Stimulated activated CD4-positive, alpha-beta T cell treated with anti-CD3 and anti-CD28 coated beads, Interleukin-1b, Interleukin-23, amount 100 ng/mL, for 1 hour (primary cell): Measurements from ENCODE around the gene FUBP1.
A peak's percentile ranks its signal among the peaks of the same experiment; 100 is the strongest.
"Not testable (repeated sequence)": the region's sequence is repeated elsewhere in the genome, so short reads cannot be mapped to it uniquely, and the experiment has no call there.

Source experiments
- DNase-seq, 2 donors: peaks; one replicate each; pipeline ENCODE4 v3.0.0-alpha.2; 2020; ENCODE audit warnings: low read depth in 2 of 2

The FUBP1 gene, protein sequence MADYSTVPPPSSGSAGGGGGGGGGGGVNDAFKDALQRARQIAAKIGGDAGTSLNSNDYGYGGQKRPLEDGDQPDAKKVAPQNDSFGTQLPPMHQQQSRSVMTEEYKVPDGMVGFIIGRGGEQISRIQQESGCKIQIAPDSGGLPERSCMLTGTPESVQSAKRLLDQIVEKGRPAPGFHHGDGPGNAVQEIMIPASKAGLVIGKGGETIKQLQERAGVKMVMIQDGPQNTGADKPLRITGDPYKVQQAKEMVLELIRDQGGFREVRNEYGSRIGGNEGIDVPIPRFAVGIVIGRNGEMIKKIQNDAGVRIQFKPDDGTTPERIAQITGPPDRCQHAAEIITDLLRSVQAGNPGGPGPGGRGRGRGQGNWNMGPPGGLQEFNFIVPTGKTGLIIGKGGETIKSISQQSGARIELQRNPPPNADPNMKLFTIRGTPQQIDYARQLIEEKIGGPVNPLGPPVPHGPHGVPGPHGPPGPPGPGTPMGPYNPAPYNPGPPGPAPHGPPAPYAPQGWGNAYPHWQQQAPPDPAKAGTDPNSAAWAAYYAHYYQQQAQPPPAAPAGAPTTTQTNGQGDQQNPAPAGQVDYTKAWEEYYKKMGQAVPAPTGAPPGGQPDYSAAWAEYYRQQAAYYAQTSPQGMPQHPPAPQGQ

DNA sequence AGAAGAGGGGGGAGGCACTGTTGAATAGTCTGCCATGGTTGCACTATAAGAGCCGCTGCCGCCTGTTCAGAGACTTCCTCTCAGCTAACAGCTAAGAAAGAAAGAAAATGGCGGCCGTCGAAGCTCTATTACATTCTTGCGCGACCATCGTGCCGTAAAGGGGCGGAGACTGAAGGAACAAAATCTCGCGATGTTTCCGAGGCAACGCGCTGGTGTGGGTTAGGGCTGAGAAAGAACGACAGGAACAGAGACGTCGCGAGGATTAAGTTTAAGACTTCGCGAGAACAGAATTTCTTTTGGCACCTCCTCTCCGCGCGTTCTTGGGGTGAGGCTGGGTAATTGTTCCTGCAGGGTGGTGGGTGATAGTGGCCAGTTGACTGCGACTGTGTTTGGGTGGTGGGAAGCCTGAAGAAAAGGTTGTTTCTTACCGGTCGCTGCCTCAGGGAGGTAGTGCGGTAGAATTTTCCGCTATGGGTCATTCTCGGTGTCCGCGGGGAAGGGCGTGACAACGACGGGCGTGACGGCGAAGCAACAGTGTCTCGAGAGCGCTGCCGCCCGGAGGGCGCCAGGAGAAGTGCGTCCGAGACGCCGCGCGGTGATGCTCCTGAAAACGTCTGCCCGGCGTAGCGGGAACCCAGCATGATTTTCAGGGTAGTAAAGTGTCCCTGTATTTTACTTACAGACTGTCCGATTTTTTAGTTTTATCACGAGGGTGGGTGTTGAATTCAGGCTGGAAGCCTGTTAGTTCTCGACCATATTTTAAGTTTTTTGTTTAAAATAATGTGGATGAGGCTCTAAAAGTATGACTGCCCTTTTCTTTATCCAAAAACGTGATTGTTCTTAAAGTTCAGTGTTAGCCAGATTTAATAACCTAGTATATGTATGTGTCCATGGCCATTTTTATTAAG lies at the start of gene FUBP1:
TSS of gene FUBP1 (minus strand) at position 104 of the 908 bp plus-strand sequence. CDS start at position 36, 68 bp downstream.
- DNase-seq, result peak; percentile 78 to 87

DNA sequence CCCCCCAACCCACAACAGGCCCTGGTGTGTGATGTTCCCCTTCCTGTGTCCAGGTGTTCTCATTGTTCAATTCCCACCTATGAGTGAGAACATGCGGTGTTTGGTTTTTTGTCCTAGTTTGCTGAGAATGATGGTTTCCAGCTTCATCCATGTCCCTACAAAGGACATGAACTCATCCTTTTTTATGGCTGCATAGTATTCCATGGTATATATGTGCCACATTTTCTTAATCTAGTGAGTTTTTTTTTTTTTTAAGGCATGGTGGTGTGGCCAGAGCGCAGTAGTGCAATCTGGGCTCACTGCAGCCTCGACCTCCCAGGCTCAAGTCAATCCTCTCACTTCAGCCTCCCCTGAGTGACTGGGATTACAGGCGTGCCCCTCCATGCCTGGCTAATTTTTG lies 42.3 kb upstream of the FUBP1 start:
- DNase-seq, result not testable (repeated sequence)

DNA sequence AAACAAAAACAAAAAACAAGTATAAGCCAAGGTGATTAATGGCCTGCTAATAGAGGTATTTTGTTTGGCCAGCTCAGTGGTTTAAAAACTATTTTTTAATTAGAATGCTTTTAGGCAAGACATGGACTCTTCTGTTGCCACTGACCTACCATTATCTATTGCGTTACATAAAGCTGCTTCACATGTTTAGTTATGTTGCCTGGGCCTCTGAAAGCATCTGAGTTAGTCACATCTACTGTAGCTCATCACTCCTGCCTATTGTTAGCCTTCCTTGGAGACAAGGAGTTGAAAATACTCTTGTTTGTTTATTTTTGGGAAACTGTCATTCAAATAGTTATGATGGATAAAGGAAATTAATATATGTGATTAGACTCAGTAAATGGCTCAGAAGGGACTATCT lies 40.2 kb upstream of the FUBP1 start:
- DNase-seq, result no peak

DNA sequence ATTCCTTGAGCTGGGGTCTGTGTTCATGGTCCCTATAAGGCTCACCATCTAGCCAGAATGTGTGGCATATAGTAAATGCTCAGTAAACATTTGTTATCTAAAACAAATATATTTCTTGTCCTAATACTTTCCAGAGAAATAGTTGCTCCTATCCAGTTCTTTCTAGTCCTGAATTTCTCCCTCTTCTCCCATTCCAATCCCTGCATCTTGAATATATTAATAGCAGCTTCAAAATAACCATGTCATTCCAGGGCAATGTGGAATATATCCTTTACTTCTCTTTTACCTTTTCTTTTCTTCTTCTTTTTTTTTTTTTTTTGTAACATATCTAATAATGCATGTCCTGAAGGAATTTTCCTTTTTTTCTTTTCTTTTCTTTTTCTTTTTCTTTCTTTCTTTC lies 36.3 kb upstream of the FUBP1 start:
- no peak for DNase-seq

DNA sequence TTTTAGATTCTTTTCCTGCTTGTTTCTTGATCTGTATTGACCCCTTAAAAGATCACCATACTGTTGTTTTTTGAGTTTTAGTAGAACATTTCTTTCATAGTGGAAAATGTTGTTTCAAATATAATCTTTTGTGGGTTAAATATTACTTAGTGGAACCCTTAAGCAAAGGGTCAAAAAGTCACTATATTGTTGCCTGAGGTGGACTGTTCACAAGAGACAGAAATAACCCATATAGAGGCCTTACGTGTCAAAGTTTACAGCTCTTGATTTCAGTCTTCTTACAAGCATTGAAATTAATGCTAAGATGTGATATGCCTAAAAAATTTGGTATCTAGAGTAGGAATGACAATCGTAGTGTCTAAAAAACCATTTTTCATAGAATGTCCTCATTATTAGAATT lies 32.2 kb upstream of the FUBP1 start:
- no peak for DNase-seq

DNA sequence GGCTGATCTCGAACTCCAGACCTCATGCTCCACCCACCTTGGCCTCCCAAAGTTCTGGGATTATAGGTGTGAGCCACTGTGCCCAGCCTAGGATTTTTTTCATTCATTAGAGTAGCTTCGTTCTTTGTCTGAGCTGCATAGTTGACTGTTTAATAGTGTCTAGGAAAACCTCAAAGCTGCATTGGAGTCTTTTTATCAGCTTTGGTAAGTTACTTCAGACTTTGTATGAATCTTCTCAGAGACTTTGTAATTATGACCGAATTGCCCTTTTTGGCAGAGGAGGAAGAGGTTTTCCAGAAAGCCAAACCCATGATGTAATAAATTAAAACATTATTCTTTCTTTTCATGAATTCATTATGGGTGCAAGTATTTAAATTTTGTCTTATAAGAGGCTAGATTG lies 31.0 kb upstream of the FUBP1 start:
- DNase-seq, result no peak

DNA sequence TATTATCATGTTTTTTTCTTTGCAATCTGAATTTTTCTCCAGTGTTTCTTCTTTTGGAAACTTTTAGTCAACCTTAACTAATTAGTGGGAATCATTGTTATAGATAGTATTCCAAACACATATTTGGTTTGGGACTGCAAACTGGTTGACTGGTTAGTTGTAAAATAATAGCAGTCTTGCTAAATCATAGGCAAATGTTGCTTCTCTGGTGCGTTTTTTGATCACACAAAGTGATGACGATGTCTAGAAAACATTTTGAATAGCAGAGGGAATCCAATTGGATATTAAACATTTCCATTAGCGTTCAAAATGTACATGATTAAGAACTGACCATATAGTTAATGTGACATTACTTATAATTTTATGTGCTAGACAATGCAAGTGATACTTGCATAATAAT lies 30.4 kb upstream of the FUBP1 start:
- DNase-seq, result no peak

DNA sequence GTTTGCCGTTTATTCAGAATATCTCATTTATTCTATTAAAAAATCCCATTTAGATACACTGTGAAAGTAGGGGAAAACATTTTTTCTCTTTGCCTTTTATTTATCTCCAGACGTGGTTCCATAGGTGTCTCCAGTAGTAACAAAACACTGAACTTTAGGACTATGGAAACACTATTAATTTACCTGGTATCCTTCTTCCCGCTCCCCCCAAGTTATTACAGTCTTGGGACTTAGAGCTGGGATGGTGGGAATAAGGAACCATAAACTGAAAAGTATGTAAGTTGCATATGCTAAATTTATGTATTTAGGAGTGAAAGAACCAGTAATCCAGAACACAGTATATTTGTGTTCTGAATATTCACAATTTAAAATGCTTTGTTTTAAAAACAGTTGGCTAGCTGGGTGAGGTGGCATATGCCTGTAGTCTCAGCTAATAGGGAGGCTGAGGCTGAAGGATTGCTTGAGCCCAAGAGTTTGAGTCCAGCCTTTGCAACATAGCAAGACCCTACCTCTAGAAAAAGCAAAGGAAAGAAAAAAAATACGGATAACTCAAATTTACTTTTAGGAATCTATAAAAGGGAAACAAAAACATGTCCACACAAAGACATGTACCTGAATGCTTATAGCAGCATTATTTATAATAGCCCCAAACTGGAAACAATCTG lies 28.9 kb upstream of the FUBP1 start:
- DNase-seq, result no peak

DNA sequence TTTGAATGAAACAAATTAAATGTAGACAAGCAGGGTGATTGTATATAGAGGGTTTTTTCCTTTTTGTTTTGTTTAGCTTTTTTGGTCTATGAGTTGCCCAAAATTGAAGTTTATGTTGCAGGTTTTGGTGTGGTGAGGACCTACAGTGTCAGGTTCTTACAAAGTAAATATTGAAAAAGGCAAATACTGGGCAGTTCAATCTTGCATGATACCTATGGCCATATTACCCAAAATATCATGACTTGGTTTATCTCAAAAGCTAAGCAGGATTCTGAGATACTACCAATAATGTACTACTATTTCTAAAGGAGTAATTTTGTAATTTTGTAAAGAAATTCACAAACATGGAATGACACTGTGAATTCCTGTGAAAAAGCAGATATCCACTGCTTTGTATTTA lies 27.6 kb upstream of the FUBP1 start:
- DNase-seq, result no peak

DNA sequence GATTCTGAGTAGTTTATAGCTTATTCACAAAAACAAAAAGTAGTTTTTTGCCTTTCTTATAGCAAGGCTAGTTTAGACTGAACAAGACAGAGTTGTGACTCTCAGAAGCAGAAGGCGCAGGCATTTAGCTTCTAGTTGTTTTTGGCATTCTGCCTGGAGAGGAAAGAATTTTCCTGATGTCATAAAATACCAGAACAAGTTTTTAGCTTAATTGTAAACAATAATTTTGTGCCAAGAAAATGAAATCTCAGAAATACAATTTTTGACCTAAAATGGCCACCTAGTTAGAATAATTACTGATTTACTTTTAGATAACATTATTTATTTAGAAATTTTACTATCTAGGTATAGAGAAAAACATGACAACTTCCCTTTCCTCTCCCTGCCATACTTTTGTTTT lies 26.9 kb upstream of the FUBP1 start:
- DNase-seq, result no peak

DNA sequence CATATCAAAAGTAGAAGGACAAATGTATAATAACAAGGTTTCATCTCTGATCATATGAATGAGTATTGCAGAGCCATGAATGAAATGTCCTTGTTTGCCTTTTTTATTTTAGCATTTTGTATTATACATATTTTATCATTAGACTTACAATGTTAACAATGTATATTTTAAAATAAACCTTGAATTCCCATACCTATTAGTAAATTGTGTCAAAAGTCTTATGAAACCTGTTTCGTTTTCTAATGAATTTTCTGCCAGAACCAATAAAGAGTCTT lies 26.5 kb upstream of the FUBP1 start:
- DNase-seq, result no peak

DNA sequence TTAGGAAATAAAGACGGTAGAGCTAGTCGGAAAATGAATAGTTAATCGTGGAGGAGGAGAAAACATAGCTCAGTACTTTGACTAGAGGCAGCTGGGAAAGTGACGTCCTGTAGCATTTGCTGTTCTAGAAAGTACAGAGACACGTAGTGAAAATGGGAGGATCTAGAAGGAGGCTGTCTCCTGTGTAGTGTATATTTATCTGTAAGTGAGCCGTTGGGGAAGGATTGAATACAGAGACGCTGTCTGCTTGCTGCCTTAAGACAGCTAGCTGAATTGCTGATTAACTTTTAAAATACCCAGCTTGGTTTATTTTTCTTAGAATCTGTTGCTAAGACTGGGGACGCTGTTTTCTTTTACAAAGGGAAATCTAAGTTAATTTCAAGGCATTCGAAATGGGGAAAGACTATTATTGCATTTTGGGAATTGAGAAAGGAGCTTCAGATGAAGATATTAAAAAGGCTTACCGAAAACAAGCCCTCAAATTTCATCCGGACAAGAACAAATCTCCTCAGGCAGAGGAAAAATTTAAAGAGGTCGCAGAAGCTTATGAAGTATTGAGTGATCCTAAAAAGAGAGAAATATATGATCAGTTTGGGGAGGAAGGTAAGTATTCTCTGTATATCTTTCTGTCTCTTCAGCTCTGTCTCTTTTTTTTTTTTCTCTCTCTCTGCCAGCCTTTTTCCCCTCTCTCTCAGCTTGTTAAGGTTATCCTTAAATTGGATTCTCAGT lies 26.0 kb upstream of the FUBP1 start, which contains the start of gene DNAJB4:
TSS of gene DNAJB4 (plus strand) at position 221 of the 729 bp plus-strand sequence. CDS start at position 393, 172 bp downstream.
- DNase-seq, result peak in 1 of 2 donors; percentile 41

DNA sequence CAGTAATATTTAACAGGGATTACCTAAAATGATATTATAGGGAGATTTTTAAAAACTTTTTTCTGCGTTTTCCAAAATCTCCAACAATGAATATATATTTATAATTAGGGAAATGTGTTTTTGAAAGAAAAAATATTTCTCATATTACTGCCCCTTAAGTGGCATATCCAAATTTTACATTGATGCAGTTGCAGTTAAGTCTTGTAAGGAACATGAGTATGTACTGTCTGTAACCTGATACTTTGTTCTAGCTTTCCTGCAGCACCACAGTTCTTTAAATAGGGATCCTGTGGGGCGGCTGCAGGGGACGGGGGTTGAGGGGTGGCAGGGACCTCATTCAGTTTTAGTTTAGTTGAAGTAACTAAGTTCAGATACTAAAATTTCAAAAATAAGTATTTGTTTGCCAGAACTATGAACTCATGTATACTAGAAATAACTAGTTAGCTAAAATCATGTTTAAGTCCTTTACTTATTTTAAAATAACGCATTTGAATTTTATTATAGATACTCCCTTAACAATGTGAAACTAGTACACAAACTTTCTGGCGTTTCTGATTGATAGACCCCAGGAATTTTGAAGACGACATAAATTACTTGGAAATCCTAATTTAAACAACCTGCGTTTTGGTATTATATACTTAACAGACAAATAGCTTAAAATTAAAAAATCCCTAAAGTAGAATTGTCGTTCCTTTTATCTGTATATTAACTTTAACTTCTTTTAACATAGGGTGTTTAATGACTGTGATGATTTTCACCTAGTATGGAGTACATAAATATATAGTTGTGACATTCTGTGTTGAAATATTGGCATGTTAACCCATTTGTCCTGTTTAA lies 25.2 kb upstream of the FUBP1 start:
- no peak for DNase-seq

DNA sequence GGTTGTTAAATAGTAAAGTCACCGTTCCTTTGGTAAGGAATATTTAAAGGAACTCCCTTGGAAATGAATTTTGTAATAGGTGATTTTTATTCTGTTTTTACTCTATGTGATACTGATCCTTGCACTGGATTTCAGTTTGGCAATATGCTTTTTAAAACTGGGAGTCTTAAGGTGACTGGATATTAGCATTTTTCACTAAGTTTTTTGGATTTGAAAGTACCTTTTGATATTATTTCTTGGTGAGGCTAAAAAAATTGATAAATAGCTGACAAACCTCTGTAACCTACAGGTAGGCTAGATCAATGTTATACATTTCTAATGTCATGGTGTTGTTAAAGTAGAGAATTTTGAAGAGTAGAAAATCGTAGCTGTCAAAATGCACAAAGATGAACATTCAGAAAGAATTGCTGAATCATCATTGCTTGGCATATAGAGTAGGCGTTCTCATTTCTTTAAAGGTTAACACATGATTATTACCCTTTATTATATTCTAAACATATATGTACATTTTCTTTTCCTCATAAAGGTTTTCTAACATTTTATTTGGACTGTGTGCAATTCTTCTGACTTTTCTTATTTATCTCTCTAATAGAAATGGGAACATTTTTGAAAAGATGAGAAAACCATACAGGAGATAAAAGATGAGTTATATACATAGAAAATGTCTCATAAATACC lies 24.3 kb upstream of the FUBP1 start:
- no peak for DNase-seq

DNA sequence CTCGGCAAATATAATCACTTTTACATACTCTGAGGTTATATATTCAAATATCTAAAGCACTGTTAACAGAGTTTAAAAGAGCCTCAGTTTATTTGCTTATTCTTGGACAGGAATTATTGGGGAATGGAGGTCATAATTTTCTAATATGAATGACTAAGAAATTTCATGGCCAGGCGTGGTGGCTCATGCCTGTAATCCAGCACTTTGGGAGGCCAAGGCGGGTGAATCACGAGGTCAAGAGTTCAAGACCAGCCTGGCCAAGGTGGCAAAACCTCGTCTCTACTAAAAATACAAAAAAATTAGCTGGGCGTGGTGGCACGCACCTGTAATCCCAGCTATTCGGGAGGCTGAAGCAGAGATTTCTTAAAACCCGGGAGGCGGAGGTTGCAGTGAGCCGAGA lies 21.7 kb upstream of the FUBP1 start:
- DNase-seq, result not testable (repeated sequence)

DNA sequence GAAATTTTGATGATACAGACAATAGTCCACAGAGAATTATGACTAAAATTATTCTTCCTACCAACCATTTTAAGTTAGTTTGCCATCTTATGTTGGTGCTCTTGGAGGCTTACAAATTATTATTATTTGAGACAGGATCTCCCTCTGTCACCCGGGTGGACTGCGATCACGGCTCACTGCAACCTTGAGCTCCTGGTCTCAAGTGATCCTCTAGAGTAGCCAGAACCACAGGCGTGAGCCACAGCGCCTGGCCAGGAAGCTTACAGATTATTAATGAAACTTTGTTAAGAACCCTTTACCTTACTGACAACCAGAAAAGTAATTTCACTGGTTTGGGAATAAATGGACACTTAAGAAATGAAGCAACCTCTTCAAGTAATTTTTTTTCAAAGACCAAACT lies 17.9 kb upstream of the FUBP1 start:
- no peak for DNase-seq

DNA sequence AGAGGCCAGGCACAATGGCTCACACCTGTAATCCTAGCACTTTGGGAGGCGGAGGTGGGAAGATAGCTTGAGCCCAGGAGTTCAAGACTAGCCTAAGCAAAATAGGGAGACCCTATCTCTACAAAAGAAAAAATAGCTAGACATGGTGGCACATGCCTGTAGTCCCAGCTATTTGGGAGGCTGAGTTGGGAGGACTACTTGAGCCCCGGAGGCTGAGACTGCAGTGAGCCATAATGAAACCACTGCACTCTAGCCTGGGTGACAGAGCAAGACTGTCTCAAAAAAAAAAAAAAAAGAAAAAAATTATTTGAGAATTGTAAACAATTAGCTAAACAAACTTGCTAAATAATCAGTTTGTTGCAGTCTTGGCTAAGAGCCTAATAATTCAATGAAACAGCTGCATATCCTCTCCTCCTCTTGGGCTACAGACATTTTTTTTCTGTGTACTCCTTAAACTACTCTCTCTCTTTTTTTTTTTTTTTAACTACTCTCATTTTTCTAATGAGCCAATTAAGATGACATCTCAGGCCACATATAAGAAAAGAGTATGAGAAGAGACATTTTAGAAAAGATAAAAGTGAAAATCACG lies 15.3 kb upstream of the FUBP1 start:
- DNase-seq, result no peak

DNA sequence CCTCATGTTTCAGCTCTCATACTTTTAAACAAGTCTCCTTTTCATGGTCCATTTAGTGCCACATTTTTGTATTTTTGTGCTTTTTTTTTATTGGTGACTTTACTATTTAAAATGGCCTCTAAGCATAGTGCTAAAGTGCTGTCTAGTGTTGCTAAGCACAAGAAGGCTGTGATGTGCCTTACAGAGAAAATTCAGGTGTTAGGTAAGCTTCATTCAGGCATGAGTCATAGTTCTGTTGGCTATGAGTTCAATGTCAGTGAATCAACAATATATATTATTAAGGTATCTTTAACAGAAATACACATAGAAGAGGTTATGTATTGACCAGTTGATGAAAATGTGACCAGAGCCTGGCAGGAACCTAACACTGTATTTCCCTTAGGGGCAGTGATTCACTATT lies 12.8 kb upstream of the FUBP1 start:
- no peak for DNase-seq

DNA sequence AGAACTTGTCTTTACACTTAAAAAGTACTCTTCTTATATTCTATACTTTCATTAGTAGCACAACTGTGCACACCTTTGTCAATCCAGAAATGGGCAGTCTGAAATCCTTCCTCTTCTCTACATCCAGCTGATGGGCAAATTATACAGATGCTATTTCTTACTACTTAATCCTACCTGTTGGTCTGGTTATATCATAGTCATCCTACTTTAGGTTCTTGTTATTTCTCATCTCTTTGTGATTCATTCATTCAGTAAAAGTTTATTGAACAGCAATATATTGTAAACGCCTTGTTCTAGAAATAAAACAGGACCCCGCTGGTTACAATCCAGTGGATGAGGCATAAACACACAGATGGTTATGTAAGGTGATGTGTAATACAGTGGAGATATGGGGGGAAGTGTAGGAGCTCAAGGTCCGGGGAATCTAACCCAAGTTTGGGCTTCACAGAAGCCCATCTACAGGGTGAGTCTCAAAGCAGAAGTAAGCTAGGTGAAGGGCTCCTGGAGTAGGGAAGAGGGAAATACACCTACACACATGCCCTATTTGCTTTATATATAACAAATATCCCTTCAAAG lies 11.8 kb upstream of the FUBP1 start:
- no peak for DNase-seq
